HG02973 (cell line): Measurements from ENCODE around the gene TP53I13.

Source experiments
- ATAC-seq: cut with Tn5 transposase; IDR thresholded peaks from one replicate; pipeline ENCODE4 v1.9.1; 2021; ENCODE audit warnings: moderate library complexity; ENCODE audit not compliant: unreplicated experiment

Gene TP53I13

GRCh38 chr17:29591737-29592608 lies 23.5 kb downstream of the TP53I13 start:
- ATAC-seq = no peak

DNA sequence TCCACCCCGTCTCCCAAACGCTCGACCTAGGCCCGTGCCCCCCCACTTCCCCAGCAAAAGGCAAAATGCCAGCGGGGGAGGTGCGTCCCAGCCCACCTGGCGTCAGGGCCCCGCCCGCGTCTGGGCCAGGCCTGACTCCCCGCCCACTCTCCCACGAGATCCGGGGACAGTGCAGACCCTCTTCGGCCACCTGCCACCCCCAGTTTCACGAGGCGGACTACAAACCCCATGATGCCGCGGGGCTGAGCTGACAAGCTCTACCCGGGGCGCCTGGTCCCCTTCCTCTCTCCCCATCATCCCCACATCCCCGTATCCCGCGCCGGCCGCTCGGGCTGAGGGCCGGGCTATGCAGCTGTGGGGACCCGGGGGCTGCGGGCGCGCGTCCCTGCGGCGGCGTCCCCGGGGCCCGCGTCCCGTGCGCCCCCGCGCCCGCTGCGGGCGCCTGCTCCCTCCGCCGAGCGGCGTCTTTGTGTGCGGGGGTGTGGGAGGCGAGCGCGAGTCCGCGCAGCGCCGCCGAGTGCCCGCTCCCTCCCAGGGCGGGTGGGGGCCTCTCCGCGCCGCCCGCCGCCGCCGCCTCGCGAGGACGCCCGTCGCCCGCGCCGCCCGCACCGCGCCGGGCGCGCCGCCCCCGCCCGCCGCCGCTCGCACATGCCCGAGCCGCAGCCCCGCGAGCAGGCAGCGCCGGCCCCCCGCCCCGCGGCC lies 24.5 kb downstream of the TP53I13 start, which contains the start of gene ANKRD13B:
Gene ANKRD13B (plus strand): TSS at position 283 of the 702 bp plus-strand sequence. CDS start 490 bp downstream, outside the sequence.
- ATAC-seq = no peak

GRCh38 chr17:29593591-29594518 lies 25.4 kb downstream of the TP53I13 start:
- no peak for ATAC-seq

DNA sequence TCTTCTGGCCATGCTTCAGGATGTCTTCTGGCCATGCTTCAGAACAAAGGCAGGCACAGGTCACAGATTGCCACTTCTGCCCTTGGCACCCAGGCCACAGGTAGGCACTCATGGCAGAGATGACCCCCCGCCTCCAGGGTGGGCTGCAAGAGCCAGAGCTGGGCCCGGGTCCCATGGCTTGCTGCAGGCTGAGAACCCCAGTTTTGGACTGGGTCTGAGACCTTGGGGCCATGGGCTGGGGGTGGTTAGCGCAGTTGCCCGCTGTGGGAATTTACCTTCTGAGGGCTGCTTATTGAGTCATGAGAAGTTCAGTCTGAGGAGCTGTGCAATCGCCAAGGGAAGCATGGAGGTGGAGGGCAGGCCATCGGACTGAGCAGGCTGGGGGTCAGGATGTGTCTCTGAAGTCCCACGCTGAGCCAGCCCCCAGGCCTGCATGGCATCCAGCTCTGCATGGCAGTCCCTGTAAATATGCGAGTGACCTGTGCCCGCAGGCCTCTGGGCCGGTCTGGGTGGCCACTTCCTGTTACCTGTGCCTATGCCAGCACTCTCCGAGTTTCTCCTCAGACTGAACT lies 26.1 kb downstream of the TP53I13 start:
- ATAC-seq = no peak

GRCh38 chr17:29595107-29595942 lies 26.8 kb downstream of the TP53I13 start:
- no peak for ATAC-seq

GRCh38 chr17:29595943-29596774 lies 27.7 kb downstream of the TP53I13 start:
- ATAC-seq = no peak

- no peak for ATAC-seq
These were observed 28.3 kb downstream of the TP53I13 start for GRCh38 chr17:29596811-29597210.

DNA sequence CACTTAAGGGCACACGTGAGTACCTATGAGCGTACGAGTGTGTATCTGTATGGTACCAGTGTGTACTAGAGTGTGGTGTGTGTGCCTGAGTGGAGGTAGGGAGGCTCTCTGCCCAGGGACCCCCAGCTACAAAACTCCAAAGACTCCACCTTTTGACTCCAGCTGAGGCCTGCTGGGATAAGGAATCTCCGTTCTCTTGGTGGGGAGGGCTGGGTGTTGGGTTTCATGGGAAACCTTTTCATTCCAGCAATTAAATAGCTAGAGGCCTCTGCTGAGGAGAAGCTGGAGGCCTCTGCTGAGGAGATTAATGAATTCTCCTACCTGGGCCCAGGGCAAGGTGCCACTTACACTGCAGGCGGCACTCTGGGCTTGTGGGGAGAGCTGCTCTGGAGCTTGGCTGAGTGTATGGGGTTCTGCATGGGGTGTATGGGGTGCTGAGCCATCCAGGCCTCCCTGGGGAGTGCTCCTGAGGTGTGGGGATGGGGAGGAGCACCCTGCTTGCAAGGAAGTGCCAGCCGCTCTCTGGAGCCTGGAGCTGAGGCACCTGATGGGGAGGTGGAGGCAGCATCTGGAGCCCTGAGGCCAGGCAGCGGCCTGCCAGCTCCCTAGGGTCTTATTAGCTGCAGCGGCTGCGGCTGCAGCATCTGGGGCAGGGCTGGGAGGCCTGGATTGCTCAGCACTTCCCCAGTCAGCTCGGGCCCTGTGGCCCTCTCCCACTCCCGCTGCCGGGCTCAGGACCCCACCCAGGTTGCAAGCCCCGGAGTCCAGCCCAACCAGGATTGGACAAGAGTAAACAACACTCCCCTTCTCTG lies 29.1 kb downstream of the TP53I13 start:
- ATAC-seq = no peak

DNA sequence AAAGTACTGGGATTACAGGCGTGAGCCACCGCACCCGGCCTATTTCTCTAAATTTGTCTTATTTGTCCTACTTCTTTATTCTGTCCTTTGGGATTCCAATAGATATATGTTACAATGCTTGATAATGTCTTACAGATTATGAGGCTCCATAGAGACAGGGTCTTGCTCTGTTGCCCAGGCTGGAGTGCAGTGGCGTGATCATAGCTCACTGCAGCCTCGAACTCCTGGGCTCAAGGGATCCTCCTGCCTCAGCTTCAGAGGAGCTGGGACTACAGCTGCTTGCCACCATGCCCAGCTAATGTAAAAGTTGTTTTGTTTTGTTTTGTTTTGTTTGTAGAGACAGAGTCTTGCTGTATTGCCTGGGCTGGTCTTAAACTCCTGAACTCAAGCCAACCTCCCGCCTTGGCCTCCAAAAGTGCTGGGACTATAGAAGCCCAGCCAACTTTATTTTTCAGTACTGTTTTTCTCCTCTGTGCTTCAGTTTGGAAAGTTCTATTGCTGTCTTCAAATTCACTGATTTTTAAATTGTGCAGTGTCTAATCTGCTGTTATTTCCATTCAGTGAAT lies 34.7 kb downstream of the TP53I13 start:
- no peak for ATAC-seq

- no peak for ATAC-seq
These were observed 39.2 kb downstream of the TP53I13 start for GRCh38 chr17:29607557-29608195.

DNA sequence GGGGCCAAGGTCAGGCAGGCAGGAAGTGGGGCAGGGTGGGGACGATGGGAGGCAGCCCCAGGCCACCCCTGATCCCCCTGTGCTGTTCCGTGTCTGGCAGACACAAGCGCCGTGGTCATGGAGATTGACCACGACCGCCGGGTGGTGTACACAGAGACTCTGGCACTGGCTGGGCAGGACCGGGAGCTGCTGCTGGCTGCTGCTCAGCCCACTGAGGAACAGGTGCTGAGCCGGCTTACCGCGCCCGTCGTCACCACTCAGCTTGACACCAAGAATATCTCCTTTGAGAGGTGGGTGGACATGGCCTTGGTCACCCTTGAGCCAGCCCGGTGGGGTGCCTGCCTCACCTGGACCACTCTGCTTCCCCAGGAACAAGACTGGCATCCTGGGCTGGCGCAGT lies 40.5 kb downstream of the TP53I13 start:
- ATAC-seq = no peak

GRCh38 chr17:29610395-29610794 lies 41.9 kb downstream of the TP53I13 start:
- ATAC-seq = no peak

- no peak for ATAC-seq
These were observed 43.0 kb downstream of the TP53I13 start for GRCh38 chr17:29611351-29612093.

- ATAC-seq = no peak
These were observed 43.5 kb downstream of the TP53I13 start for GRCh38 chr17:29612094-29612403.

DNA sequence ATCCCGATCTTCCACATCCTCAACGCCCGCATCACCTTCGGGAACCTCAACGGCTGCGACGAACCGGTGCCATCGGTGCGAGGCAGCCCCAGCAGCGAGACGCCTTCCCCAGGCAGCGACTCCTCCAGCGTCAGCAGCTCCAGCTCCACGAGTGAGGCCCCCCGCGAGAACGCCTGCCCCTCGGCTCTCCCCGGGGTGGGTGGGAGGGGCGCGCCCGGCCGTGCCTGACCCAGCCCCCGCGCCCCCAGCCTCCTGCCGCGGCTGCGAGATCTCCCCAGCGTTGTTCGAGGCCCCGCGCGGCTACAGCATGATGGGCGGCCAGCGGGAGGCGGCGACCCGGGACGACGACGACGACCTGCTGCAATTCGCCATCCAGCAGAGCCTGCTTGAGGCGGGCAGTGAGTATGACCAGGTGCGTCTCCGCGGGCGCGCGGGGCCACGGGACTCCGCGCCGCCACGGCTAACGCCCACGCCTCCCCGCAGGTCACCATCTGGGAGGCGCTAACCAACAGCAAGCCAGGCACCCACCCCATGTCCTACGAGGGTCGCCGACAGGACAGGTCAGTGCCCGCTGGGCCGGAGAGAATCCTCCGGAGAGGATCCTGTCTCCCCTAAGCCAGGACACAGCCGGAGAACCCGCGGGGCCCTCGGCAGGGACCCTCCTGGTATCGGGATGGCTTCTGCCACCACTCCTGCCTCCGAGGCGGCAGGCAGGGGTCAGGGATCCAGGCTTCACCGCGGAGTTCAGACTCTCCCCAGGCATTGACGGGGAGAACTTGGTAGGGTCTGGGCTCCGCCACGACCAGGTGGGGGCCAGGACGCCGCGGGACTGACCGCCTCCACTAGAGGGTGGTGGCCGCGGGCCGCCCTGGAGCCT lies 44.1 kb downstream of the TP53I13 start:
- no peak for ATAC-seq

- ATAC-seq = no peak
These were observed 44.9 kb downstream of the TP53I13 start for GRCh38 chr17:29613352-29613837.
